Measurements from ENCODE around the gene SMIM13.

The SMIM13 gene

DNA sequence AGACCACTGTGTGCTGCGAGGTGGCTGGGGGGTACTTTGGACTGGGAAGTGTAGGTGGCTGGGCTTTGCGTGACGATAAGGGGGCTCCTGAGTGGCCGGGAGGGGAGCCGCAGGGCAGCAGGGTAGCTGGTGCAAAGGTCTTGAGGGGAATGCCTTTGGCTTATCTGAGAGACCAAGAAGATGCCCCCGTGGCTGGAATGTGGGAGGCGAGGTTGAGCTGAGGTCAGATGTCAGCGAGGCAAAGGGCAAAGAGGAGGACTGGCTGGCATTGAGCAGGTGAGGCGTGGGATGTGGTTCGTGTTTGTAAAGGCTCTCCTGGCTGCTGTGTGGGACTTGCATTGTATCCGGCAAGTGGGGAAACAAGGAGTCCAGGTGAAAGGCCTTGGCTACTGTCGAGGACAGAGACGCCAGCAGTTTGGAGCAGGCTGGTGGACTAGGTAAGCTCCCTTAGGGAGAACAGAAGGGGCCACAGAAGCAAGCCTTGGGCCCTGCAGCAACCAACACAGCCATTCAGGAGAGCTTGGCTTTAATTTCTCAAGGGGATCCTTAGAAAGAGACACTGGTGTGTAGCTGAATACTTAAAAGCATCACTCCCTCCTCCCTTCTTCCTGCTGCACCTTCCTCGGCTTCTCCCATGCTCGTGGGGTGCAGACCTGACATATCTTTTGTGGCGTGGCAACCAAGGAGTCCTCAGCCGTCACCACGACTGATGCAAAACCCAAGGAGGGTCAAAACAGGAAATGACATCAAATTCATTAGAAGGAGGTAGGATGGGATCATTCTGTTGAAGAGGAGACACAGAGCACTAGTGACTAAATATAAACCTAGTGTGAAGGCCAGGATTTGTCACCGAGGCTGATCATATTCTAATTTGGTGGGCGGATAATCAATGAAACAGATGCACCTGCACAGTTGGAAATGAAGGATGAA is 71.3 kb downstream of the SMIM13 start:
- no peak for DNase-seq (ENCODE audit: low read depth)
- TF ChIP-seq, protein P1, sequence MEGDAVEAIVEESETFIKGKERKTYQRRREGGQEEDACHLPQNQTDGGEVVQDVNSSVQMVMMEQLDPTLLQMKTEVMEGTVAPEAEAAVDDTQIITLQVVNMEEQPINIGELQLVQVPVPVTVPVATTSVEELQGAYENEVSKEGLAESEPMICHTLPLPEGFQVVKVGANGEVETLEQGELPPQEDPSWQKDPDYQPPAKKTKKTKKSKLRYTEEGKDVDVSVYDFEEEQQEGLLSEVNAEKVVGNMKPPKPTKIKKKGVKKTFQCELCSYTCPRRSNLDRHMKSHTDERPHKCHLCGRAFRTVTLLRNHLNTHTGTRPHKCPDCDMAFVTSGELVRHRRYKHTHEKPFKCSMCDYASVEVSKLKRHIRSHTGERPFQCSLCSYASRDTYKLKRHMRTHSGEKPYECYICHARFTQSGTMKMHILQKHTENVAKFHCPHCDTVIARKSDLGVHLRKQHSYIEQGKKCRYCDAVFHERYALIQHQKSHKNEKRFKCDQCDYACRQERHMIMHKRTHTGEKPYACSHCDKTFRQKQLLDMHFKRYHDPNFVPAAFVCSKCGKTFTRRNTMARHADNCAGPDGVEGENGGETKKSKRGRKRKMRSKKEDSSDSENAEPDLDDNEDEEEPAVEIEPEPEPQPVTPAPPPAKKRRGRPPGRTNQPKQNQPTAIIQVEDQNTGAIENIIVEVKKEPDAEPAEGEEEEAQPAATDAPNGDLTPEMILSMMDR (IDR thresholded peaks at IDR 0.05; ENCODE audit: low read depth, low read length, missing control alignments) = no peak
- no peak overlapping the region for H3K4me3 ChIP-seq (ENCODE audit: low read depth, low read length)

DNA sequence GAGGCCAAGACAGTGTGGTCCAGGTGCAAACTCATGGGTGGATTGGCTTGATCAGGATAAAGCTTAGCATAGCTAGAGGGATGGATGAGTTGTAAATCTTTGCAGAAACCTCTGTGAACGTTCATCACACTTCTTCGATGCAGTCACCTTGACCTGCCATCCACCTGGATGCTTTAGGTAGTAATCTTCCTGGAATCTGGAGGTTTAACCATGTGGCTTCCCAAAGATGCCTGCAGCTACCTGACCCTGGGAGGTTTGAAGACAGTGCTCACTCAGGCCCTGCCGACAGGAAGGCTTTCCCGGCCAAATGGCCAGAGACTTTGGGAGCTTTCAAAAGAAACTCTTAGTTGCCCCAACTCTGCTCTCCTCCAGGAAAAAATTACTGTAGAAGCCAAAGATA is 73.3 kb downstream of the SMIM13 start:
- TF ChIP-seq, protein P1 (IDR thresholded peaks at IDR 0.05; ENCODE audit: low read depth, low read length, missing control alignments) = no peak
- no peak for DNase-seq (ENCODE audit: low read depth)
- no peak overlapping the region for H3K4me3 ChIP-seq (ENCODE audit: low read depth, low read length)

DNA sequence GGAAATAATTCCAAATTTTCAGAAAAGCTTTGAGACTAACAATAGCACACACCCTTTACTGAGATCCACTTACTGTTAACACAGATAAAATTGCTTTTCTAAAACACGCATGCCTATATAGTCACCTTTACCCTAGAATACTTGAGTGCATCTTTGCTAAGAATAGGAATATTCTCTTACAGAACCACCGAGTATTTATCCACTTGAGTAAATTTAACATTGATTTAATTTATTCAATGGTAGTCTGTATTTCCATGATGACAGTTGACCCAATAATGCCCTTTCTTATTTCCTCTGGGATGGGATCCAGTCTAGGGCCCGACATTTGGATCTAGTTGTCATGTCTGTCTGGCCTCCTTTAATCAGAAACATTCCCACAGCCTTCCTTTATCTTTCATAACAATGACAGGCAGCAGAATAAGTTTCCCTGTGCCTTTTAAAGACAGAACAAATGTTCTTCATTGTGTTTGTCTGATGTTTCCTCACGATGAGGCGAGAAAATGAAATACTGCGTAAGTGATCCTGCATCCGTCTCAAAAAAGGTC is 74.5 kb downstream of the SMIM13 start:
- H3K4me3 ChIP-seq (ENCODE audit: low read depth, low read length) = no peak overlapping the region
- TF ChIP-seq, protein P1 (IDR thresholded peaks at IDR 0.05; ENCODE audit: low read depth, low read length, missing control alignments) = no peak
- DNase-seq (ENCODE audit: low read depth) = no peak

DNA sequence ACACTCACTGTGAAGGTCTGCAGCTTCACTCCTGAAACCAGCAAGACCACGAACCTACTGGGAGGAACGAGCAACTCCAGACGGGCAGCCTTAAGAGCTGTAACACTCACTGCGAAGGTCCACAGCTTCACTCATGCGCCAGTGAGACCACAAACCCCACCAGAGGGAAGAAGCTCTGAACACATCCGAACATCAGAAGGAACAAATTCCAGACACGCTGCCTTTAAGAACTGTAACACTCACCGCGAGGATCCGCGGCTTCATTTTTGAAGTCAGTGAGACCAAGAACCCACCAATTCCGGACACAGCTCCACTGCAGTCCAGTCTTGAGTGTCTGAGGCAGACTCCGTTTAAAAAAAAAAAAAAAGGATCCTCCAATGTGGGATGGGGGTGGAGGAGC is 78.3 kb downstream of the SMIM13 start:
- TF ChIP-seq, protein P1 (IDR thresholded peaks at IDR 0.05; ENCODE audit: low read depth, low read length, missing control alignments) = no peak
- no peak overlapping the region for H3K4me3 ChIP-seq (ENCODE audit: low read depth, low read length)
- DNase-seq (ENCODE audit: low read depth) = no peak

DNA sequence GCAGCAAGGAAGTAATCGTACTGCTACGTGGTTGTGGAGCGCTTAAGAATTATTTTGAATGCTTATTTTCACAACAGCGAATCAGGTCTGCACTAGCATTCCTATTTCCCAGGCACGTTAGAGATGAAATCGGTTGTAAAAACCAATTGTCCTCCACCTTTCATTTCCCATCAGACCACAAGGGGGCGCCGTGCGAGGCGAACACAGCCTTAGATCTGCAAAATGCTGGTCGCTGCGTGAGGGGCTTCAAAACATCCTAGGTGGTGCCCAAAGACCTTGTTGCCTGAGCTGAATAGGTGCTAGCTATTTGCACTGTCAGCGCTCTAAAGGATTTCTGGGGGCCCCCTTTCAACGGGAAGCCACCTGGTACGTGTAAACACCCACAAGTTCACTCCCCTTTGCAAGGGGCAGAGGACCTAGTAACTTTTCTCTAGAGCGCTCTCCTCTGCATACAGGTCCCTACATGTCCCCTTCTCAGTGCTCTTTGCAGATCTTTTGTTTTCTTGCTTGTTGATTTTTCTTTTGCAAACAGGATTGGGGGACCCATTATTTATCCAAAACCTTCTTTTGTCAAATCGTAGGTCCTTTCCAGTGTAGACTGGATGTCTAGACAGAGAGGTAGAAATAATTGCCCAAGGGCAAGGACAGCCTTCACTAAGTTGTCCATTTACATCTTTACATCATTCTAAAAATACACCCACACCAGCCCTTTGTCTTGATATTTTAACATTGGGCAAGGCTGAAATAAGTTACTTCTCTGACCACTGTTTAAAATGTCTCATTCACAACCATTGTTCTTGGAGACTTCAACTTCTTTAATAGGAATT is 79.1 kb downstream of the SMIM13 start:
- H3K4me3 ChIP-seq (ENCODE audit: low read depth, low read length) = no peak overlapping the region
- TF ChIP-seq, protein P1 (IDR thresholded peaks at IDR 0.05; ENCODE audit: low read depth, low read length, missing control alignments) = peak; percentile 83
- peak; percentile 13 for DNase-seq (ENCODE audit: low read depth)

DNA sequence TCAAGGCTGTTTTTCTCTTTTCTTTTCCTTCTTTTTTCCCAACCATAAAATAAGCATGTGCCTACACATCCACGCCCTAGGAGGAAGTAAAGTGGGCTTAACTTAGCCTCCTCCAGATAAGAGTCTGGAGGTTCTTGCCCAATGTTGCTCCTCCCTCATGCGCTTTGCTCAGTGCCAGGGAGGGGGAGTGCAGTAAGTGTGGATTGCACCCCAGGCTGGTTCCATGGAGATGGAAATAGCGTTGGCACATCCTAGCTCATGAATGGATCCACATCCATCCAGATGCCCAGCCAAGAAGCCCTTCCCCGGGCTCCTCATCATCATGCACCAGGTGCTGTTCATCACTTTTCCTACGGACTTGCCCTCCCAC is 80.6 kb downstream of the SMIM13 start:
- no peak overlapping the region for H3K4me3 ChIP-seq (ENCODE audit: low read depth, low read length)
- no peak for DNase-seq (ENCODE audit: low read depth)
- TF ChIP-seq, protein P1 (IDR thresholded peaks at IDR 0.05; ENCODE audit: low read depth, low read length, missing control alignments) = no peak
